Measurements from ENCODE around the gene MPL. TPM values are rescaled to one million over a fixed set of nuclear protein-coding genes. Genes with fewer than 3 reads are reported as not detected.

Gene MPL
- polyA plus RNA-seq, 3 donors: 0.07 to 0.08 TPM; not detected in 1

DNA sequence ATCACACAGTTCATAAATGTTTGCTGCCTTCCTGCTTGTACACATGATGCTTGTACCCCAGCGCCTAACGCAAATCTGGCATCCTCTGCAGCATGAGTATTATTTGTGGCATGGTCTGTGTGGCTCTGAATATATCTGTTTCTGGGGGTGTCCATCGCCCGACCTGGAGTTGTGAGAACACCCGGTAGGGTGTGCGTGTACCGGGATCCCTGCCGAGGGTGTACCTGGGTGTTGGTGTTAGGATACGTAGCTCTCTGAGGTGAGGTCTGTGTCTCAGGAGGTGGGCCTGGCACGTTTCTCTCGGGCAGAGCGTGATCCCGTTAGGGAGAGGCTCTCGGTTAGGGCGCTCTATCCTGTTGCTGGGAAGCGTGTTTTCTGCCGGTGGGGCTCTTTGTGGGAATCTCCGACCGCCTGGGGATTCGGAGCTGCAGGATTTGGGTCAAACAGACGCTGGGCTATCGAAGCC lies 10.8 kb downstream of the MPL start:
- 17 to 50% (median 45%) methylated on average over 22 of the region's 22 CpGs for WGBS, 3 donors
- H3K27ac ChIP-seq (ENCODE audit: low read depth, low read length): no peak overlapping the region

GRCh38 chr1:43348809-43349593 lies 11.4 kb downstream of the MPL start:
- 14 to 29% (median 26%) methylated on average over 64 to 72 of the region's 72 CpGs for WGBS, 3 donors
- no peak overlapping the region for H3K27ac ChIP-seq (ENCODE audit: low read depth, low read length)

- WGBS, 3 donors: 34 to 68% (median 53%) methylated on average over 11 of the region's 11 CpGs
- no peak overlapping the region for H3K27ac ChIP-seq (ENCODE audit: low read depth, low read length)
These were observed 12.1 kb downstream of the MPL start for GRCh38 chr1:43349594-43350306.

- no peak overlapping the region for H3K27ac ChIP-seq (ENCODE audit: low read depth, low read length)
- WGBS, 3 donors: 88 to 96% (median 95%) methylated on average over 1 of the region's 1 CpG
These were observed 13.4 kb downstream of the MPL start for GRCh38 chr1:43350976-43351375.

- H3K27ac ChIP-seq (ENCODE audit: low read depth, low read length): no peak overlapping the region
- WGBS, 3 donors: 86 to 91% (median 88%) methylated on average over 10 of the region's 10 CpGs
These were observed 14.1 kb downstream of the MPL start for GRCh38 chr1:43351421-43352350.

DNA sequence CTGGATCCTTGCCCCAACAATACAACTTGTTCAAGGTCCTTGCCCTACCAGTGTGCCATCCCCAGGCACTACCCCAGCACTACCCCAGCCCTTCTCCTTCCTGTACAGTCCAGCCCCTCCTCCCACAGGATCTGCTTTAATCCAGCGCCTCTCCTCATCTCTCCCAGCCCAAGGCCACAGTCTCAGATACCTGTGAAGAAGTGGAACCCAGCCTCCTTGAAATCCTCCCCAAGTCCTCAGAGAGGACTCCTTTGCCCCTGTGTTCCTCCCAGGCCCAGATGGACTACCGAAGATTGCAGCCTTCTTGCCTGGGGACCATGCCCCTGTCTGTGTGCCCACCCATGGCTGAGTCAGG lies 14.7 kb downstream of the MPL start:
- 82 to 96% (median 91%) methylated on average over 2 of the region's 2 CpGs for WGBS, 3 donors
- H3K27ac ChIP-seq (ENCODE audit: low read depth, low read length): no peak overlapping the region

DNA sequence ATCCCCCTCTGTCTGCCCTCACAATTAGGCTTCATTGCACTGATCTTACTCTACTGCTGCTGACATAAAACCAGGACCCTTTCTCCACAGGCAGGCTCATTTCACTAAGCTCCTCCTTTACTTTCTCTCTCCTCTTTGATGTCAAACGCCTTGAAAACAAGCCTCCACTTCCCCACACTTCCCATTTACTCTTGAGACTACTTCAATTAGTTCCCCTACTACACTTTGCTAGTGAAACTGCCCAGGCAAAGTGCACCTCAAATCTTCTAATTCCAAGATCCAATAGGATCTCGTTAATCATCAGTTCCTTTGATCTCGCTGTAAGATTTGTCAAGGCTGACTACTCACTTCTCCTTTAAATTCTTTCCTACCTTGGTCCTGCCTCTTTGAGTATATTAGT lies 15.3 kb downstream of the MPL start:
- H3K27ac ChIP-seq (ENCODE audit: low read depth, low read length): no peak overlapping the region
- WGBS, 3 donors: 60 to 66% (median 65%) methylated on average over 3 of the region's 3 CpGs

- no peak overlapping the region for H3K27ac ChIP-seq (ENCODE audit: low read depth, low read length)
- 85 to 91% (median 89%) methylated on average over 2 of the region's 2 CpGs for WGBS, 3 donors
These were observed 16.9 kb downstream of the MPL start for GRCh38 chr1:43354471-43354870.

GRCh38 chr1:43354936-43355335 lies 17.3 kb downstream of the MPL start:
- no peak overlapping the region for H3K27ac ChIP-seq (ENCODE audit: low read depth, low read length)

GRCh38 chr1:43357251-43357650 lies 19.6 kb downstream of the MPL start:
- H3K27ac ChIP-seq (ENCODE audit: low read depth, low read length): no peak overlapping the region
- 88 to 96% (median 95%) methylated on average over 4 of the region's 4 CpGs for WGBS, 3 donors

More at GRCh38 chr1:43354936-43355335, 17.3 kb downstream of the MPL start:
- WGBS, 3 donors: 94 to 100% (median 98%) methylated on average over 2 of the region's 2 CpGs

DNA sequence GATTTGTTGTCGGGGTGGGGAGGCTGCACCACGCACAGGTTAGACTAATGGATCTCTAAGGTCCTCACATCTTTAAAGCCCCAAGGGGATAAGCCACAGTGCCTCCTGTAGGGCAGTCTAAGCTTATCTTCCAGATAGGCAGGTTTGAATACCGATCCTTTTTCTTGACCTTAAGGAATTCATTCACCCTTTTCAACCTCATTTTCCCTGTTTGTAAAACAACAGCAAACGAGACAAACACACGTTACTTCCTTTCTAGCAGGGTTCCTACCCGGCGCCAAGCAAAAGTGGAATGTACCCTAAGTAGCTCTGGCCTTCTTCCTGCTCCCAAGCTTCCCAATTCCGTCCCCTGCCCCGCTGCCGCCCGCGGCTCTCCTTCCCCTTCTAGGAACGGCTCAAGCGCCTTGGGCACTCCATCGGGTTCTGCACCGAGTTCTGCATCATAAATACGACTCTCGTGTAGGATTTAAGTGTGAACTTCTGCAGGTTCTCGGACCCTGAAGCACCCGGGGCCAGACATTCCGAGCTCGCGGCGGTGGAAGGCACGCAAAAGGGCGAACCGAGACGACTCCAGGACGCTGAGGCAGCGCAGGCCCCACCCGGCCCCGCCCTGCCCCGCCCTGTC lies 20.6 kb downstream of the MPL start:
- 1 to 2% (median 1%) methylated on average over 28 to 33 of the region's 33 CpGs for WGBS, 3 donors

GRCh38 chr1:43358746-43359693 lies 21.4 kb downstream of the MPL start, which contains the start of gene CDC20:
CDC20 (plus strand) TSS chr1:43358981; CDS start chr1:43359216, 235 bp downstream.
- H3K27ac ChIP-seq (ENCODE audit: low read depth, low read length): peak within 1 kb of the TSS; percentile 36
- WGBS, 3 donors: 3 to 4% (median 3%) methylated on average over 52 to 59 of the region's 59 CpGs

More for the DNA sequence above, 20.6 kb downstream of the MPL start:
- peak overlapping the region; percentile 36 for H3K27ac ChIP-seq (ENCODE audit: low read depth, low read length)

DNA sequence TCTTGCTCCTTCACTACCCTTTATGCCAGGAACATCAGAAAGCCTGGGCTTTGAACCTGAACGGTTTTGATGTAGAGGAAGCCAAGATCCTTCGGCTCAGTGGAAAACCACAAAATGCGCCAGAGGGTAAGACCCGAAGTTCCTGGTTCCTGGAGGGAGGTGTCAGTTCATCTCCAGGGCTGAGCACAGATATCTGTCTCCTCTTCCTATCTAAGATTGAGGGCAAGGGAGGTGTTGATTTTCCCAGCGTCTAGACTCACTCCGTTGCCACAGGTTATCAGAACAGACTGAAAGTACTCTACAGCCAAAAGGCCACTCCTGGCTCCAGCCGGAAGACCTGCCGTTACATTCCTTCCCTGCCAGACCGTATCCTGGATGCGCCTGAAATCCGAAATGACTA lies 22.1 kb downstream of the MPL start:
- no peak overlapping the region for H3K27ac ChIP-seq (ENCODE audit: low read depth, low read length)
- 42 to 49% (median 43%) methylated on average over 11 of the region's 11 CpGs for WGBS, 3 donors

DNA sequence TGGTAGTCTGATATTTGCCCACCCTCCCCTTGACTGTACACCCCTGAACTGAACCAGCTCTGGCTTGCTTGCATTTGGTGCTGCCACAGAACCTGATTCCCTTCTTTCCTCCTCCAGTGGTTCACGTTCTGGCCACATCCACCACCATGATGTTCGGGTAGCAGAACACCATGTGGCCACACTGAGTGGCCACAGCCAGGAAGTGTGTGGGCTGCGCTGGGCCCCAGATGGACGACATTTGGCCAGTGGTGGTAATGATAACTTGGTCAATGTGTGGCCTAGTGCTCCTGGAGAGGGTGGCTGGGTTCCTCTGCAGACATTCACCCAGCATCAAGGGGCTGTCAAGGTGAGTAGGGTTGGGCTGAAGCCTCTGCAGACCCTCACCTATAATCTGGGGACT lies 23.0 kb downstream of the MPL start:
- 55 to 84% (median 57%) methylated on average over 4 of the region's 4 CpGs for WGBS, 3 donors
- no peak overlapping the region for H3K27ac ChIP-seq (ENCODE audit: low read depth, low read length)

DNA sequence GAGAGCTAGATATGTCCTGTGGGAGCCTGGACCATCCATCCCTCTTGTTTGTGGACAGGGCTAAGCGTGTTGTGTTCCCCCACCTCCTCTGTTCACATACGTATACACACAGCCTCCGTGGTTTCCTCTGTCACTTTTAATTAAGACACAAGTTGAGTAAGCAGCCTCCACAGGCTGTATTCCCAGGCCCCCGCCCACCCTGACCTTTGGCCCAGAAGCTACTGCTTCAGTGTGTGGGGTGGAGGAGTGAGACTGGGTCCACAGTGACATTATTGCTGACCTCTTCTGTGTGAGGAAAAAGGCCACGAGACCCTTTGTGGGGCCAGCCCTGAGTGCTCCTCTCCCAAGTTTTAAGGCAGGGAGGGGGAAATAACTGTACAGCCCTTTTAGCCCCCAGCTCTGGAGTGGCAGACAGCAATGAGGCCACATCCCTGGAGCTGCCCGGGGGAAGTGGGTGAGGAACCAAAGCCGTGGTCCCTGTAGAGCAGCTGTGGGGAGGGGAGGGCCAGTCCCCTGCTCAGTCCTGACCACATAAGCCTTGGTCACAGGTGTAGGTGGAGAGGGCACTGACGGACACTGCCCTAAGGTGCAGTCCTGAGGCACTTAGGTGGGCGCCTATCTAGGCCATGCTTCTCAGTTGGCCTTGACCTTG lies 25.8 kb downstream of the MPL start:
- WGBS, 3 donors: 62 to 78% (median 65%) methylated on average over 9 of the region's 9 CpGs
- H3K27ac ChIP-seq (ENCODE audit: low read depth, low read length): no peak overlapping the region

DNA sequence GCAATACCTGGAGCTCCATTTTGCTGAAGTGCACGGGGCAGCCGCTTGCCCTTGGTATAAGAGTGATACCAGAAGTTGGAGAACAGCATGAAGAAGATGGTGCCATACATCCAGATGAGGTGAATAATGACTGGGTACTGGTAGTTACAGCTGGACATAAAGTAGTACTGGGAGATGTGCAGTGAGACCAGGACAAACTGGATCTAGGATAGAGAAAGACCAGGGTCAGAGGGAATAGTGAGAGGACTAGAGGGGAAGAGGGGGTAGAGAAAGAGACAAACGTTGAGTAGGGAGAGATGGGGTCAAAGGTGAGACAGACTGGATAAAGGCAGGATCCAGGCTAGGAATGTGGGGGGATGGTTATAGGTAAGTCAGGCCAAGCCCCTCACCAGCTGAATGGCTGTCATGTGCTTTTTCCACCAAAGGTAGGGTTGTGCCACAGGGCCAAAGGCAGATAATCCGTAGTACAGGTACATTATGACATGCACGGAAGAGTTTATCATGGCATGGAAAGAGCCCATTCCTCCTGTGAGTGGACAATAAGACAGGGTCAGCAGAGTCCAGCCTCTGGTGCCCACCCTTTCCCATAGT lies 26.4 kb downstream of the MPL start:
- WGBS, 3 donors: 72 to 86% (median 85%) methylated on average over 5 of the region's 5 CpGs
- no peak overlapping the region for H3K27ac ChIP-seq (ENCODE audit: low read depth, low read length)
